IMR-90 (cell line): ENCODE data around the gene STAB1. TPM values are rescaled to one million over a fixed set of nuclear protein-coding genes. Genes with fewer than 3 reads are reported as not detected.
A peak's percentile ranks its signal among the peaks of the same experiment; 100 is the strongest.

ENCODE experiments used
- ATAC-seq: fragments of 200-7000 bp; cut with Tn5 transposase; 2 replicates; pipeline ENCODE4 v1.9.1; 2020; ENCODE audit warnings: low read depth, mild to moderate bottlenecking, moderate library complexity
- BruUV-seq: library from RNA; stranded (reverse); fragments of 400-500 nt; replicated peaks from 2 replicates; lab custom pipeline; 2021; lab: Mats Ljungman, UMichigan
- CTCF ChIA-PET: fragments of 300-600 bp; formaldehyde crosslinking; extraction: SDS; loops from one replicate; lab custom pipeline; 2021; ENCODE audit warnings: antibody characterized with exemption; lab: Yijun Ruan, JAX
- POLR2A ChIA-PET: fragments of 300-600 bp; sonication (Branson Sonifier 250); formaldehyde crosslinking; loops from one replicate; lab custom pipeline; 2022; ENCODE audit warnings: antibody characterized with exemption; ENCODE audit not compliant: unreplicated experiment; lab: Charles Lee
- DNase-seq: peaks from one replicate; pipeline ENCODE4 v3.0.0; 2013
- H2AFZ ChIP-seq: replicated peaks from 2 replicates; pipeline ENCODE3; 2013; ENCODE audit warnings: low read length, mild to moderate bottlenecking; ENCODE audit not compliant: poor library complexity
- H2AK5ac ChIP-seq: 2 replicates; pipeline ENCODE4 v1.6.1; 2013; ENCODE audit warnings: low read depth, low read length, inconsistent platforms
- H2AK9ac ChIP-seq: replicated peaks from 2 replicates; pipeline ENCODE3; 2013; ENCODE audit warnings: mild to moderate bottlenecking, low read depth, low read length, moderate library complexity; ENCODE audit not compliant: poor library complexity
- H2BK120ac ChIP-seq: 2 replicates; pipeline ENCODE4 v1.6.1; 2013; ENCODE audit warnings: low read depth, low read length, inconsistent platforms
- H2BK15ac ChIP-seq: 3 replicates; pipeline ENCODE4 v1.6.1; 2013; ENCODE audit warnings: low read depth, low read length, inconsistent platforms
- H2BK20ac ChIP-seq: 2 replicates; pipeline ENCODE4 v1.6.1; 2013; ENCODE audit warnings: low read depth, mild to moderate bottlenecking, inconsistent platforms, low read length, moderate library complexity
- H2BK5ac ChIP-seq: 2 replicates; pipeline ENCODE4 v1.6.1; 2013; ENCODE audit warnings: mild to moderate bottlenecking, low read depth, low read length, inconsistent platforms; ENCODE audit not compliant: poor library complexity, severe bottlenecking
- H3K14ac ChIP-seq: replicated peaks from 2 replicates; pipeline ENCODE4 v1.6.1; 2013; ENCODE audit warnings: low read depth, low read length, inconsistent platforms
- H3K18ac ChIP-seq: 2 replicates; pipeline ENCODE4 v1.6.1; 2013; ENCODE audit warnings: low read depth, low read length, control low read depth
- H3K23ac ChIP-seq: 2 replicates; pipeline ENCODE4 v1.6.1; 2013; ENCODE audit warnings: low read depth, low read length, inconsistent platforms
- H3K27ac ChIP-seq: 2 replicates; pipeline ENCODE4 v1.5.1; 2013; ENCODE audit warnings: mild to moderate bottlenecking, control low read depth, low read length; ENCODE audit not compliant: insufficient read depth
- H3K27me3 ChIP-seq: 2 replicates; pipeline ENCODE4 v1.6.1; 2013; ENCODE audit warnings: low read length; ENCODE audit not compliant: control insufficient read depth, insufficient read depth
- H3K36me3 ChIP-seq: 2 replicates; pipeline ENCODE4 v1.6.1; 2013; ENCODE audit warnings: low read length, mixed read lengths; ENCODE audit not compliant: control insufficient read depth, insufficient read depth
- H3K4ac ChIP-seq: 2 replicates; pipeline ENCODE4 v1.6.1; 2013; ENCODE audit warnings: low read depth, low read length, inconsistent platforms
- H3K4me1 ChIP-seq: 2 replicates; pipeline ENCODE4 v1.6.1; 2013; ENCODE audit warnings: low read length, mixed read lengths; ENCODE audit not compliant: control insufficient read depth, insufficient read depth
- H3K4me2 ChIP-seq: 2 replicates; pipeline ENCODE4 v1.6.1; 2013; ENCODE audit warnings: low read depth, mild to moderate bottlenecking, control low read depth, low read length, moderate library complexity
- H3K4me3 ChIP-seq: 2 replicates; pipeline ENCODE4 v1.5.1; 2013; ENCODE audit warnings: low read depth, mild to moderate bottlenecking, control low read depth, low read length, moderate library complexity; ENCODE audit not compliant: insufficient read depth
- H3K56ac ChIP-seq: 2 replicates; pipeline ENCODE4 v1.6.1; 2013; ENCODE audit warnings: low read length, inconsistent platforms; ENCODE audit not compliant: insufficient read depth; ENCODE audit errors: extremely low read depth
- H3K79me1 ChIP-seq, 2 experiments: 2 replicates each; pipeline ENCODE4 v1.6.1; 2013; ENCODE audit warnings: low read length in 2 of 2, inconsistent platforms in 1 of 2, low read depth in 1 of 2
- H3K9ac ChIP-seq: 2 replicates; pipeline ENCODE4 v1.6.1; 2013; ENCODE audit warnings: low read depth, low read length, control low read depth
- H3K9me1 ChIP-seq: 2 replicates; pipeline ENCODE4 v1.6.1; 2013; ENCODE audit warnings: low read length, inconsistent platforms; ENCODE audit not compliant: insufficient read depth
- H3K9me3 ChIP-seq: 2 replicates; pipeline ENCODE4 v1.6.1; 2013; ENCODE audit warnings: low read length; ENCODE audit not compliant: control insufficient read depth, insufficient read depth
- H4K20me1 ChIP-seq: 2 replicates; pipeline ENCODE4 v1.6.1; 2013; ENCODE audit warnings: low read length, inconsistent platforms; ENCODE audit not compliant: insufficient read depth
- H4K5ac ChIP-seq: 2 replicates; pipeline ENCODE4 v1.6.1; 2013; ENCODE audit warnings: mild to moderate bottlenecking, low read depth, low read length, control low read depth
- H4K8ac ChIP-seq, 2 experiments: 2 replicates each; pipeline ENCODE4 v1.6.1; 2013; ENCODE audit warnings: low read depth in 2 of 2, low read length in 2 of 2, control low read depth in 1 of 2, inconsistent platforms in 1 of 2
- H4K91ac ChIP-seq: 2 replicates; pipeline ENCODE4 v1.6.1; 2013; ENCODE audit warnings: low read depth, low read length, inconsistent platforms; ENCODE audit not compliant: insufficient read depth
- BHLHE40 ChIP-seq: fragments of 150-350 bp; IDR thresholded peaks from 2 replicates; pipeline ENCODE4 v1.6.1; 2016; ENCODE audit warnings: mild to moderate bottlenecking, low read depth, low read length
- RCOR1 ChIP-seq: IDR thresholded peaks from 2 replicates; pipeline ENCODE4 v1.6.1; 2012; ENCODE audit warnings: mild to moderate bottlenecking, low read length, improper control_type of control experiment; ENCODE audit not compliant: insufficient replicate concordance
- WGBS, 2 experiments: methylation state at CpG; one replicate each; pipeline versions ENCODE4 v1.1.5 to v1.1.7; 2013; ENCODE audit warnings: missing lambda C conversion rate in 2 of 2; ENCODE audit not compliant: insufficient read length in 1 of 2; ENCODE audit errors: extremely low coverage in 2 of 2; 5-methylcytosine and 5-hydroxymethylcytosine counted together
- dilution Hi-C: fragments of 300-500 bp; cut with HindIII; formaldehyde crosslinking; loops from one replicate; pipeline ENCODE4 v1.14.3; 2018; ENCODE audit warnings: low sequenced_read_pairs; ENCODE audit not compliant: unreplicated experiment
- in situ Hi-C: fragments of 300-500 bp; cut with MboI; formaldehyde crosslinking; loops from 3 replicates; pipeline ENCODE4 v1.14.3; 2019; ENCODE audit warnings: low sequenced_read_pairs, inconsistent platforms, mixed read lengths
- intact Hi-C: fragments of 100-400 bp; cut with micrococcal nuclease; formaldehyde crosslinking; loops from 2 replicates; pipeline ENCODE4 v1.10.0; 2022
- polyA plus RNA-seq, 3 experiments: library from polyadenylated mRNA; depleted of rRNA; stranded (reverse); fragments of >200 nt; gene quantifications; 2 replicates each; pipeline ENCODE4 v1.2.3, GENCODE V29; 2012; ENCODE audit warnings: low replicate concordance in 1 of 3
- total RNA-seq: library from RNA; depleted of rRNA; stranded (reverse); fragments of >200 nt; gene quantifications from 2 replicates; pipeline ENCODE4 v1.2.3, GENCODE V29; 2012

Gene STAB1
- total and polyA plus RNA-seq, 2 of the 4 experiments (the other 2 are of a cell fraction), result not detected

DNA sequence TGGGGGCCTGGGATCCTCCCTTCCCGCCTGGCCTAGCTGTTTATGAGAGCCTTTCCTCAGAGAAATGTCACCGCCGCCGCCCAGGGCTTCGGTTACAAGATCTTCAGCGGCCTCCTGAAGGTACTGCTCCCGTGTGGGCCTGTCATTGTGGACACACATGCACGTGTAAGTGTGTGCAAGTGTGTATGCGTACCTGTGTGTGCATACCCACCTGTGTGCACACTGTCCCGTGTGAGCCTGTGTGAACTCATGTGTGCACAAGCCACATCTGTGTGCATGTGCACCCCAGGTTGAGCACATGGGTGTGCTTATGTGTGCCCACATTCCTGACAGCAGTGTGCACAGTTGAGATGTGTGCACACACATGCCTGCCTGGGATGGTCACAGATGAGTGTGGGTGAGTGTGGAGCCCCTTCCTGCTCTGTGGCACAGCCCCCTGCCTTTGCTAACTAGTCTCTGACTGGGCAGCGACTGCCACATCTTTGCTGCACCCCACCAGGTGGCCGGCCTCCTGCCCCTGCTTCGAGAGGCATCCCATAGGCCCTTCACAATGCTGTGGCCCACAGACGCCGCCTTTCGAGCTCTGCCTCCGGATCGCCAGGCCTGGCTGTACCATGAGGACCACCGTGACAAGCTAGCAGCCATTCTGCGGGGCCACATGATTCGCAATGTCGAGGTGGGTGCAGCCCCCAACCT is 24.5 kb downstream of the STAB1 start:
- 80% methylated on average over 16 of the region's 22 CpGs; no CpG with 5 or more reads in 1 of the 2 experiments for WGBS, 2 experiments

More for the DNA sequence above, 24.5 kb downstream of the STAB1 start:
- H3K36me3 ChIP-seq, result peaks cover 16% of the 10 kb centered on the region
- H3K56ac ChIP-seq, result no peak overlapping the region
- H3K4me2 ChIP-seq, result no peak overlapping the region
- no peak overlapping the region for H4K8ac ChIP-seq
- 0 out of 2 replicates have a peak, but pooled peaks cover 4% of the 10 kb centered on the region for H4K20me1 ChIP-seq
- peaks cover 11% of the 10 kb centered on the region; the same call in 1 of the 2 replicates for H3K27me3 ChIP-seq
- H2BK20ac ChIP-seq, result no peak overlapping the region
- H3K27ac ChIP-seq, result no peak overlapping the region
- in situ Hi-C loops, result no loop called here
- ChIA-PET POLR2A (no interaction called here), CTCF (no interaction called here)
- no peak overlapping the region for H4K5ac ChIP-seq
- no peaks in the 10 kb centered on the region for H3K9me3 ChIP-seq
- H2BK5ac ChIP-seq, result no peak overlapping the region
- intact Hi-C loops, result no loop called here
- TF ChIP-seq BHLHE40 (no peak), RCOR1 (no peak)
- DNase-seq (no peak), ATAC-seq (no peak)
- H3K4me1 ChIP-seq, result peaks cover 1% of the 10 kb centered on the region; the same call in 1 of the 2 replicates
- H3K18ac ChIP-seq, result no peak overlapping the region
- no peaks in the 10 kb centered on the region for H3K79me1 ChIP-seq
- H3K4ac ChIP-seq, result no peak overlapping the region
- no TSS peak for BruUV-seq
- no peak overlapping the region for H4K91ac ChIP-seq
- no peak overlapping the region for H3K9ac ChIP-seq
- H2AK5ac ChIP-seq, result no peak overlapping the region
- no peak overlapping the region for H3K4me3 ChIP-seq
- no peak overlapping the region for H2AK9ac ChIP-seq
- dilution Hi-C loops, result no loop called here
- no peak overlapping the region for H3K23ac ChIP-seq
- H2AFZ ChIP-seq, result peak overlapping the region; percentile 53
- no peak overlapping the region for H3K14ac ChIP-seq
- H2BK15ac ChIP-seq, result no peak overlapping the region
- no peak overlapping the region for H2BK120ac ChIP-seq
- peaks cover 11% of the 10 kb centered on the region; the same call in 1 of the 2 replicates for H3K9me1 ChIP-seq
